H1 (cell line): ENCODE results near the gene ZNF219. TPM values are rescaled to one million over a fixed set of nuclear protein-coding genes. Genes with fewer than 3 reads are reported as not detected.

Experiments
- ATF2 ChIP-seq: IDR thresholded peaks from 2 replicates; pipeline ENCODE4 v1.6.1; 2012; ENCODE audit warnings: low read length, inconsistent platforms
- EZH2 ChIP-seq: fragments of 200-600 bp; sonication (generic); IDR thresholded peaks from 2 replicates; pipeline ENCODE4 v1.7.1; 2012; ENCODE audit warnings: low read depth, mild to moderate bottlenecking, moderate library complexity, low read length, inconsistent platforms; ENCODE audit not compliant: severe bottlenecking
- SAP30 ChIP-seq: fragments of 300-600 bp; sonication (generic); IDR thresholded peaks from 2 replicates; pipeline ENCODE4 v1.7.1; 2012; ENCODE audit warnings: low read length, moderate library complexity, mild to moderate bottlenecking, inconsistent platforms; ENCODE audit not compliant: insufficient read depth, insufficient replicate concordance
- SIN3A ChIP-seq, 2 experiments: IDR thresholded peaks in 1 of 2; conservative IDR thresholded peaks in 1 of 2; 2 replicates each; pipeline ENCODE4 v1.6.1; 2011 to 2012; ENCODE audit warnings: low read length in 2 of 2, improper control_type of control experiment in 1 of 2, low read depth in 1 of 2, mild to moderate bottlenecking in 1 of 2
- SUZ12 ChIP-seq: fragments of 200-600 bp; sonication (generic); IDR thresholded peaks from 2 replicates; pipeline ENCODE4 v1.6.1; 2012; ENCODE audit warnings: mild to moderate bottlenecking, inconsistent platforms, low read length, moderate library complexity, mixed read lengths
- polyA plus RNA-seq, 7 experiments: library from polyadenylated mRNA; depleted of rRNA in 3 of 7; stranded (reverse) in 5 of 7; unstranded in 2 of 7; fragments of >200 nt in 5 of 7; fragments of 200-250 nt in 2 of 7; gene quantifications; 1 replicate in 5 of 7; 2 replicates in 1 of 7; 4 replicates in 1 of 7; pipeline versions ENCODE4 v1.2.1 to v1.2.3, GENCODE V29; 2011 to 2013; ENCODE audit warnings: missing spikeins in 2 of 7, mixed read lengths in 2 of 7
- total RNA-seq: library from RNA; stranded (reverse); fragmentation: NEBNext Ultra II Directional; extraction: Animal tissue kit (Norgen Biotek cat#: 25700); gene quantifications from 2 replicates; pipeline ENCODE4 v1.2.1, GENCODE V29; 2021

The ZNF219 gene
- total and polyA plus RNA-seq, 2 of the 8 experiments (the other 6 are each of a cell fraction or from before 2014, with no cell fraction given) = 113 to 160 TPM

DNA sequence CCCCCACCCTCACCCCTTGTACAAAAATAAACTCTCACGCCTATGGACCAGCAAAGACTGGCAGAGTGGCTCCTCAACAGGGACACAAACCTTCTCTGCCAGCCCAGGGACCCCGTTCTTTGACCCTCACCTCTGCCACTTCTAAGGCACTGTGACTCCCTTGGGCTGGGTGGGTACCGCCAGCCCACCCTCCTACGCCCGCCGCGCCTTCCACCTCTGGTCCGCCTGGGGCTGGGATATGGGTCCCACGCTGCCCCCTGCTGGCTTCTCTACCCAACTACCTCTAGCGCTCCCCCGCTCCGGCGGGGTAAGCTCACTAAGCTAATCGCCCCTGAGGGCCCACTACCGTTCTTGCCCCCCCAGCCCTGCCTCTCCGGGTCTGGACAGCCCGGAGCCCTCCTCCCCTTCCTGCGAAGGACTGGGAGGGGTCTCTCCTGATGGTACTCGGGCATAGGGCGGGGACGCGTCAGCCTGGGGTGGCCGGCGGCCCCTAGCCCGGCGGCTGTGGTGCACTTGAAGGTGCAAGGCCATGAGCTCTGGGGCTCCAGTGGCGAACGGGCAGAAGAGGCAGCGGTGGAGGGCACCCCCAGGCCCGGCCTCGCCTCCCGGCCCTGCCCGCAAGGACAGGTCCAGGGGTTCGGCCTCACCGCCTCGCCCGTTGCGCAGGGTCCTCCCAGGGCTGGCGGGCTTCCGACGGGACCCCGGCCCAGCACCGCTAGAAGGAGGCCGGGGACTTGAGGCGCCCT, 8.1 kb downstream of the ZNF219 start (continued):
- TF ChIP-seq SIN3A (conservative IDR thresholded peaks at IDR 0.05 in 1 of 2, IDR thresholded peaks at IDR 0.05 in 1 of 2; ENCODE audit: low read depth in 1 of 2, low read length in 2 of 2) = peak in 1 of 2 experiments; percentile 51; a peak in 1 of 4 replicates
- no peak for TF ChIP-seq ATF2
- TF ChIP-seq EZH2 = no peak
- no peak for TF ChIP-seq SAP30
- TF ChIP-seq SUZ12 = no peak
